ENCODE data around the gene IRX2. TPM values are rescaled to one million over a fixed set of nuclear protein-coding genes. Genes with fewer than 3 reads are reported as not detected.

The IRX2 gene
- total RNA-seq, 1 donor from 2014 or later = not detected

DNA sequence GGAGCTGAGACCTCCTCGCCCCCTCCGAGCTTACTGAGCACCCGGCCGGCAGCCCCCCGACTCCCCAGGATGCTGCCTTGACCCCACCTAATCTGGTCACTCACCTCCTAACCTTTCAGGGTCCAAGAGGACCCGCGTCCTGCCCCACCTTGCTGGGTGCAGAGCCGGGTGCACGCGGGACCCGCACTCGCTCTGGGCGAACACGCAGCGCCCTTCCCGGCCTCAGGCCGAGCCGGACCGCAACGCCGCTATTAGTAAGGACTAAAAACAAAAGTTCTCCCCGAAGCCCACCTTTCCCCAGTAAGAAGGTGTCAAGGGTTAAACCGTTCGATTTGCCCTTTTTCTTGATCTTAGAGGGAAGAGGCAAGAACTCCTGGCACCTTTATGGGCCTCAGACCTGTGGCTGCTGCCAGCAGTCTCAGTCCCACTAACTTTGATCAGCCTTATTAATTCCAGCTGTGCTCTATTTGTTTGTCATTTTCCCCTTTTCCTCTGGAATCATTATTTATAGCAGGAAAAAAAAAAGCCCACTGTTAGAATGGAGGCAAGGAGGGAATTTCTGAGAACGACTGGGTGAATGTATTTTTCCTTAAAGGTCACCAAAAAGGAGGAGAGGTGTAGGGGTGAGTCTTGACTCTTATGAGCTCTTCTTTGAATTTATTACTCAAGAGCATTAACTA lies 10.5 kb downstream of the IRX2 start:
- TF ChIP-seq, protein P1, sequence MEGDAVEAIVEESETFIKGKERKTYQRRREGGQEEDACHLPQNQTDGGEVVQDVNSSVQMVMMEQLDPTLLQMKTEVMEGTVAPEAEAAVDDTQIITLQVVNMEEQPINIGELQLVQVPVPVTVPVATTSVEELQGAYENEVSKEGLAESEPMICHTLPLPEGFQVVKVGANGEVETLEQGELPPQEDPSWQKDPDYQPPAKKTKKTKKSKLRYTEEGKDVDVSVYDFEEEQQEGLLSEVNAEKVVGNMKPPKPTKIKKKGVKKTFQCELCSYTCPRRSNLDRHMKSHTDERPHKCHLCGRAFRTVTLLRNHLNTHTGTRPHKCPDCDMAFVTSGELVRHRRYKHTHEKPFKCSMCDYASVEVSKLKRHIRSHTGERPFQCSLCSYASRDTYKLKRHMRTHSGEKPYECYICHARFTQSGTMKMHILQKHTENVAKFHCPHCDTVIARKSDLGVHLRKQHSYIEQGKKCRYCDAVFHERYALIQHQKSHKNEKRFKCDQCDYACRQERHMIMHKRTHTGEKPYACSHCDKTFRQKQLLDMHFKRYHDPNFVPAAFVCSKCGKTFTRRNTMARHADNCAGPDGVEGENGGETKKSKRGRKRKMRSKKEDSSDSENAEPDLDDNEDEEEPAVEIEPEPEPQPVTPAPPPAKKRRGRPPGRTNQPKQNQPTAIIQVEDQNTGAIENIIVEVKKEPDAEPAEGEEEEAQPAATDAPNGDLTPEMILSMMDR (IDR thresholded peaks at IDR 0.05) = no peak
- peaks cover 41% of the 10 kb centered on the region for H3K27me3 Mint-ChIP-seq
- H3K27ac Mint-ChIP-seq = no peak overlapping the region
- H3K4me3 Mint-ChIP-seq = no peak overlapping the region
- DNase-seq (no peak), ATAC-seq (ENCODE audit: low read depth) (no peak)
- intact Hi-C loops (cut with micrococcal nuclease) = no loop called here
- H3K4me1 Mint-ChIP-seq = no peaks in the 10 kb centered on the region
- H3K9me3 Mint-ChIP-seq = no peaks in the 10 kb centered on the region
- POLR2A ChIA-PET = no interaction called here
- no peaks in the 10 kb centered on the region for H3K36me3 Mint-ChIP-seq (ENCODE audit: low read depth)
- CTCF ChIA-PET = no interaction called here

DNA sequence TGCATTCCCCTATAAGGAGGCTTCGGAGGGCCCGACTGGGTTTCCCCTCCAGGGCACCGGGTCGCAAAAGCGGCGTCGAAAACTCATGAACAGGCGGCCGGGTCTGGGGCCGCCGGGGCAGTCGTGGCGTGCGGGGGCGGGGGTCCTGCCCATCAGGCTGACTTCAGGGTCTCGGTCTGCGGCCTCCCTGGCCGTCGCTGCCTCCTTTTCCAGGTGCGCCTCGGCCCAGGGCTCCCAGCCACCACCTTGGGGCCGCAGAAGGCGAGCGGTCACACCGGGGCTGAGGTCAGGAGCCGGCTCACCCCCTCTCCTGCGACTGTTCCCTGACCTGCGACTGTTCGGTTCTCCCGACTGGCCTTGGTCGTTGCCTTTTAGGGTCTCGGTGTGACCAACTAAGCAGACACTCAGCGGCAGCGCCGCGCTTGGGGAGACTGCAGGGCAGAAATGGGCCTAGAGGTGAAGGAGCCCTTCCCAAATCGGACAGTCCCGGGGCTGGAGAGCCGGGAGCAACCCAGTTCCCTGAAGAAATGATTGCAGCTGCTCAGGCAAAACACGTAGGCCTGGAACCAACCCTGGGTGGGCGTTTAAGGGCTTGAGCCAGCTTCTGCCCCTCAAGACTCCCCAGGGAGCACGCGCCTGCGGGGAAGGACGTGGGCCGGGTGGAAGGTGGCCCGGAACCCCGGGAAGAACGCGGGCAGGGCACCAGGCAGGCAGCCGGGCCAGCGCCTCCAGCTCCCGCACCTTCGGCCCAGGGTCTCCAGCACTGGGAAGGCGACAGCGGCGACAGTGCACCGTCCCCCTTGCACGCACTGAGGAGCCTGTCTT lies 11.2 kb downstream of the IRX2 start:
- ATAC-seq (ENCODE audit: low read depth) = no peak
- intact Hi-C loops (cut with micrococcal nuclease) = no loop called here
- peaks cover 38% of the 10 kb centered on the region for H3K27me3 Mint-ChIP-seq

DNA sequence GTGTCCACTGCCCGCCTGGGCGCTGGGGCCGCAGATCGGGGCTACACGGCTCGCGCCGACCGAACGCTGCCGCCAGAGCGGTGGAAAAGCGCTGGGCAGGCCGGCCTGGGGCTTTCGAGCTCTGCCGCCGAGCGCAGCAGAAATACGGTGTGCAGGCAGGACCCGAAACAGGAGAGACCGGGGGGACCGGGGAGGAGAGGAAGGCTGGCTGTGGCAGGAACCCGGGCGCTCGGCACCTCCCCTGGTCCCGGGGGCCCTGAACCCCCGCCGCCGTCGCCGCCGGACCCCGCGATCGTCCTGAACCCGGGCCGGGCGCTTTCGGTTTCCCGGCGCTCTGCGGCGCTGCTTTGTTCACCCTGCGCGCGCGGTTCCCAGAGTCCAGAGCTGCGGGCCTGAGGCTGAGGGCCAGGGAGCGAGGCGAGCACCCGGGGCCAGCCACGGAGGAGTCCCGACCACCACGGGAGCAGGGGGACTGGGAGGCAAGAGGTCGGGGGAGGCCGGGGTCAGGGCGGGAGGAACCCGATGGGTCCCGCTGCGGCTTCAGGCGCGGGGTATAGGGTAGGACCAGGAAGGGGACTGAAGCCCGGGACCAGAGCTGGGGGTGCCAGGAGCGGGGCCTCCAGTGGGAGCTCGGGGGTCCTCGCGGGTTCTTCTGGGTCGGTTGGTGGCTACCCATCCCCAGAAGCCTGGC lies 12.0 kb downstream of the IRX2 start:
- ChIA-PET POLR2A (no interaction called here), CTCF (no interaction called here)
- H3K4me1 Mint-ChIP-seq = no peaks in the 10 kb centered on the region
- ATAC-seq (ENCODE audit: low read depth) (no peak), DNase-seq (no peak)
- intact Hi-C loops (cut with micrococcal nuclease) = no loop called here
- no peak overlapping the region for H3K4me3 Mint-ChIP-seq
- H3K9me3 Mint-ChIP-seq = no peaks in the 10 kb centered on the region
- H3K27ac Mint-ChIP-seq = no peak overlapping the region
- no peaks in the 10 kb centered on the region for H3K36me3 Mint-ChIP-seq (ENCODE audit: low read depth)
- TF ChIP-seq, protein P1 (IDR thresholded peaks at IDR 0.05) = no peak
- H3K27me3 Mint-ChIP-seq = peaks cover 31% of the 10 kb centered on the region

More for the DNA sequence above, 11.2 kb downstream of the IRX2 start:
- H3K36me3 Mint-ChIP-seq (ENCODE audit: low read depth) = no peaks in the 10 kb centered on the region
- DNase-seq = no peak
- H3K4me3 Mint-ChIP-seq = no peak overlapping the region
- ChIA-PET CTCF (no interaction called here), POLR2A (no interaction called here)
- H3K9me3 Mint-ChIP-seq = no peaks in the 10 kb centered on the region
- TF ChIP-seq, protein P1 (IDR thresholded peaks at IDR 0.05) = no peak
- no peaks in the 10 kb centered on the region for H3K4me1 Mint-ChIP-seq
- H3K27ac Mint-ChIP-seq = no peak overlapping the region

DNA sequence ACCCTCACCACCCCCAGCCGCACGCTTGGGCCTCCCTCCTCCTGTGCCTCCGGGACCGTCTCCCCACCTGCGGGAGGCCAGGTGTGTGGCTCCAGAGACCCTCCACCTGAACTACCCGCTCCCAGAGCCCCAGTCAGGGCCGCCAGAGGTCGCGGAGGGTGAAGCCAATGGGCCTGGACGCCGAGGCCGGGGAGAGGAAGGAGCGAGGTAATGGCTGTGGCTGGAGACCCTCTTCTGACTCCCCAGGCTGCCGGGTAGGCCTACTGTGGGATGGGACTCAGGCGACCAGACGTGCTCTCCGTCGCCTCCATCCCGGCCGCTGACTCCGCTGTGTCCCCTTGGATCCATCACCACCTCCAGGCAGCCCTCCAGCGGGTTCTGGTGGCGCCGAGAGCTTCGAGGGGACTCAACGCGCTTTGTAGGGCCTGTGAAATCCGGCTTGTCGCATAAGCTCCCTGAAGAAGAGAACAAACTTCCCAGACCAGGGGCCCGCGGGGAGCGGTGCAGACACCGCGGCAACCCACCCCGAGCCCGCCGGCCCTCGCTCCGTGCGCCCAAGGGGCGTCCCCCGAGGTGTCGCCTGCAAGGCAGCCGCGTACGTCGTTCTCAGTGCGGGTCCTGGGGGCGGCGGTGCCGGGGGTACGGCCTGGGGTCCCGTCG lies 12.6 kb downstream of the IRX2 start:
- no peak overlapping the region for H3K27ac Mint-ChIP-seq
- no peak overlapping the region for H3K4me3 Mint-ChIP-seq
- no peaks in the 10 kb centered on the region for H3K9me3 Mint-ChIP-seq
- DNase-seq (no peak), ATAC-seq (ENCODE audit: low read depth) (no peak)
- no peaks in the 10 kb centered on the region for H3K4me1 Mint-ChIP-seq
- intact Hi-C loops (cut with micrococcal nuclease) = no loop called here
- no peaks in the 10 kb centered on the region for H3K36me3 Mint-ChIP-seq (ENCODE audit: low read depth)
- POLR2A ChIA-PET = no interaction called here
- CTCF ChIA-PET = no interaction called here
- TF ChIP-seq, protein P1 (IDR thresholded peaks at IDR 0.05) = no peak
- H3K27me3 Mint-ChIP-seq = peaks cover 25% of the 10 kb centered on the region
